Nephron (organoid): ENCODE measurements around the gene ZNF318.
"Not testable (repeated sequence)": the region's sequence is repeated elsewhere in the genome, so short reads cannot be mapped to it uniquely, and the experiment has no call there.

Experiments used
- H3K27ac Mint-ChIP-seq, 3 experiments: 2 replicates each; pipeline ENCODE4 v1.8.0; 2020; ENCODE audit warnings: mixed read lengths in 3 of 3, mild to moderate bottlenecking in 2 of 3, moderate library complexity in 1 of 3
- H3K27me3 Mint-ChIP-seq: 2 replicates; pipeline ENCODE4 v1.8.0; 2021; ENCODE audit warnings: low read depth, mild to moderate bottlenecking, moderate library complexity, mixed read lengths
- H3K36me3 Mint-ChIP-seq: 2 replicates; pipeline ENCODE4 v1.8.0; 2020; ENCODE audit warnings: low read depth, mixed read lengths
- H3K4me1 Mint-ChIP-seq: 2 replicates; pipeline ENCODE4 v1.8.0; 2020; ENCODE audit warnings: mixed read lengths
- H3K4me3 Mint-ChIP-seq, 3 experiments: 2 replicates each; pipeline ENCODE4 v1.8.0; 2020; ENCODE audit warnings: mild to moderate bottlenecking in 3 of 3, mixed read lengths in 3 of 3, moderate library complexity in 2 of 3
- H3K9me3 Mint-ChIP-seq: 2 replicates; pipeline ENCODE4 v1.8.0; 2020; ENCODE audit warnings: mixed read lengths
- TF ChIP-seq, protein P1 (sequence below), 3 experiments: fragments of 200-600 bp; sonication (generic); IDR thresholded peaks; one replicate each; pipeline ENCODE4 v1.5.0; 2021; ENCODE audit warnings: antibody characterized with exemption in 3 of 3; ENCODE audit not compliant: unreplicated experiment in 3 of 3

ZNF318 gene

DNA sequence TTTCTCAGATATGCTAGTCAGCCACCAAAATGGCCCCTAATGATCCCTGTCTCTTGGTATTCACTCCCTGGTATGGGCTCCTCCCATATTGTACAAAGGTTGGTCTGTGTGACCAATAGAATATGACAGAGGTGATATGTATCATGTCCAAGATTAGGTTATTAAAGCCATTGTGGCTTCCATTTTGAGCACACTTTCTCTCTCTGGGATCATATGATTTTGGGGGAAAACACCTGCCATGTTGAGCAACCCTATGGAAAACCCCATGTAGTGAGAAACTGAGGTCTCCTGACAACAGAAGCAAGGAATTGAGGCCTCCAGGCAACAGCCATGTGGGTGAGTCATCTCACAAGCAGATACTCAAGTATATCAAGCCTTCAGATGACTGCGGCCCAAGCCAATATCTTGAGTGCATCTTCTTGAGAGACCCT, 7.1 kb upstream of the ZNF318 start:
- Mint-ChIP-seq H3K36me3 (no peaks in the 10 kb centered on the region), H3K9me3 (no peaks in the 10 kb centered on the region), H3K27me3 (peaks cover 8% of the 10 kb centered on the region), H3K4me1 (no peaks in the 10 kb centered on the region), H3K4me3 (no peak overlapping the region), H3K27ac (no peak overlapping the region)
- TF ChIP-seq, protein P1, sequence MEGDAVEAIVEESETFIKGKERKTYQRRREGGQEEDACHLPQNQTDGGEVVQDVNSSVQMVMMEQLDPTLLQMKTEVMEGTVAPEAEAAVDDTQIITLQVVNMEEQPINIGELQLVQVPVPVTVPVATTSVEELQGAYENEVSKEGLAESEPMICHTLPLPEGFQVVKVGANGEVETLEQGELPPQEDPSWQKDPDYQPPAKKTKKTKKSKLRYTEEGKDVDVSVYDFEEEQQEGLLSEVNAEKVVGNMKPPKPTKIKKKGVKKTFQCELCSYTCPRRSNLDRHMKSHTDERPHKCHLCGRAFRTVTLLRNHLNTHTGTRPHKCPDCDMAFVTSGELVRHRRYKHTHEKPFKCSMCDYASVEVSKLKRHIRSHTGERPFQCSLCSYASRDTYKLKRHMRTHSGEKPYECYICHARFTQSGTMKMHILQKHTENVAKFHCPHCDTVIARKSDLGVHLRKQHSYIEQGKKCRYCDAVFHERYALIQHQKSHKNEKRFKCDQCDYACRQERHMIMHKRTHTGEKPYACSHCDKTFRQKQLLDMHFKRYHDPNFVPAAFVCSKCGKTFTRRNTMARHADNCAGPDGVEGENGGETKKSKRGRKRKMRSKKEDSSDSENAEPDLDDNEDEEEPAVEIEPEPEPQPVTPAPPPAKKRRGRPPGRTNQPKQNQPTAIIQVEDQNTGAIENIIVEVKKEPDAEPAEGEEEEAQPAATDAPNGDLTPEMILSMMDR (IDR thresholded peaks at IDR 0.05; ENCODE audit: unreplicated experiment in 3 of 3), result no peak

DNA sequence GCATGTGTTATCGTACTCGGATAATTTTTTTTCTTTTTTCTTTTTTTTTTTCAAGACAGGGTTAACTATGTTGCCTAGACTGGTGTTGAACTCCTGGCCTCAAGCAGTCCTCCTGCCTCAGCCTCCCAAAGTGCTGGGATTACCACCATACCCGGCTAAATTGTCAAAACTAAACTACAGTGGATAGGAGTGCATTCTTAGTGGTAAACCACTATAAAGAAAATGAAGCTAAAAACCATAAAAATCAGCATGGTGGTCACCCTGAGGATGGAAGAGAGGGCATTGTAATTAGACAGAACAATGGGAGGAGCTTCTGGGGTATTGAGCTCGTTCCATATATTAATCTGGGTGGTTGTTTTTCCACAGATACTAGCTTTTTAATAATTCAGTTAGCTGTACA, 6.2 kb upstream of the ZNF318 start:
- H3K27ac Mint-ChIP-seq, result no peak overlapping the region
- TF ChIP-seq, protein P1 (IDR thresholded peaks at IDR 0.05; ENCODE audit: unreplicated experiment in 3 of 3), result no peak
- H3K9me3 Mint-ChIP-seq, result no peaks in the 10 kb centered on the region
- H3K27me3 Mint-ChIP-seq, result peaks cover 4% of the 10 kb centered on the region
- no peak overlapping the region for H3K4me3 Mint-ChIP-seq
- no peaks in the 10 kb centered on the region for H3K4me1 Mint-ChIP-seq
- no peaks in the 10 kb centered on the region for H3K36me3 Mint-ChIP-seq

DNA sequence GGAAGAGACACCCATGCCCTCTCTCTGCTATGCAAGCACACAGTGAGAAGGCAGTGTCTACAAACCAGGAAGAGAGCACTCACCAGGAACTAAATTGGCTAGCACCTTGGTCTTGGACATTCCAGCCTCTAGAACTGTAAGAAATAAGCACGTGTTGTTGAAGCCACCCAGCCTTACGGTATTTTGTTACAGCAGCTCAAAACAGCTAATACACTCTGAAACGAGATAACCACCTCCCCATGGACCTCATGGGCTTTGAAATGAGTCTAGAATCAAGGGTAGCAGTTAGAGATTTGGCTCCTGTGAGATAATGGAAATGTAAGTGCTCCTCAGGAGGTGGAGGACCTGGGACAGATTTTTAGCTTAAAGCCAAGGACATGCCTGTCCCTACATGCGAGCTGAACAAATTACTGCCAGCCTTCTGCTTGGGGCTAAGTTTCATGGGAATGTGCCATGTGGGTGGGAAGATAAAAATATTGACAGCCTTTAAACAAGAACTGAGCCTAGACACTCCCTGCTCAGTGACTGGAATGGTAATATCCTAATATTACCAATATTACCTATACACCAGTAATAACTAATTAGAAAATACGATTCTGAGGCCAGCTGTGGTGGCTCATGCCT, 3.9 kb upstream of the ZNF318 start:
- Mint-ChIP-seq H3K4me1 (peaks cover 9% of the 10 kb centered on the region), H3K9me3 (no peaks in the 10 kb centered on the region), H3K36me3 (no peaks in the 10 kb centered on the region), H3K4me3 (no peak overlapping the region), H3K27me3 (no peaks in the 10 kb centered on the region), H3K27ac (no peak overlapping the region)
- TF ChIP-seq, protein P1 (IDR thresholded peaks at IDR 0.05; ENCODE audit: unreplicated experiment in 3 of 3), result no peak

DNA sequence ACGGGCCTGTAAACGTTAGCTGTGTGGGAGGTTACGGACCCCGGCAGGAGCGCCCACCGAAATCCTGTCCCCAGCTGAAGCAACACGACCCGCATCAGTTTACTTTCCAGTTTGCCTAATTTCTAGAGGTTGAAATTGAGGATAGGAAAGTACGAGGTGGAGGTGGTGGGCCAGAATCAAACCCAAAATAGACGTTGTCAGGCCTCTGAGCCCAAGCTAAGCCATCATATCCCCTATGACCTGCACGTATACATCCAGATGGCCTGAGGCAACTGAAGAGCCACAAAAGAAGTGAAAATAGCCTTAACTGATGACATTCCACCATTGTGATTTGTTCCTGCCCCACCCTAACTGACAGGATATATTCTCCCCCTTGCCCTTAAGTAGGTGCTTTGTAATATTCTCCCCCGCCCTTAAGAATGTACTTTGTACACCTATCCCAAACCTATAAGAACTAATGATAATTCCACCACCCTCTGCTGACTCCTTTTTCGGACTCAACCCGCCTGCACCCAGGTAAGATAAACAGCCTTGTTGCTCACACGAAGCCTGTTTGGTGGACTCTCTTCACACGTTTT, 645 bp upstream of the ZNF318 start:
- not testable (repeated sequence) for H3K27me3 Mint-ChIP-seq, H3K36me3 Mint-ChIP-seq, H3K9me3 Mint-ChIP-seq
- Mint-ChIP-seq H3K4me1 (peaks cover 31% of the 10 kb centered on the region), H3K27ac (peak overlapping the region; percentile 94 to 97 (median 95)), H3K4me3 (peak overlapping the region; percentile 85 to 91 (median 90))

DNA sequence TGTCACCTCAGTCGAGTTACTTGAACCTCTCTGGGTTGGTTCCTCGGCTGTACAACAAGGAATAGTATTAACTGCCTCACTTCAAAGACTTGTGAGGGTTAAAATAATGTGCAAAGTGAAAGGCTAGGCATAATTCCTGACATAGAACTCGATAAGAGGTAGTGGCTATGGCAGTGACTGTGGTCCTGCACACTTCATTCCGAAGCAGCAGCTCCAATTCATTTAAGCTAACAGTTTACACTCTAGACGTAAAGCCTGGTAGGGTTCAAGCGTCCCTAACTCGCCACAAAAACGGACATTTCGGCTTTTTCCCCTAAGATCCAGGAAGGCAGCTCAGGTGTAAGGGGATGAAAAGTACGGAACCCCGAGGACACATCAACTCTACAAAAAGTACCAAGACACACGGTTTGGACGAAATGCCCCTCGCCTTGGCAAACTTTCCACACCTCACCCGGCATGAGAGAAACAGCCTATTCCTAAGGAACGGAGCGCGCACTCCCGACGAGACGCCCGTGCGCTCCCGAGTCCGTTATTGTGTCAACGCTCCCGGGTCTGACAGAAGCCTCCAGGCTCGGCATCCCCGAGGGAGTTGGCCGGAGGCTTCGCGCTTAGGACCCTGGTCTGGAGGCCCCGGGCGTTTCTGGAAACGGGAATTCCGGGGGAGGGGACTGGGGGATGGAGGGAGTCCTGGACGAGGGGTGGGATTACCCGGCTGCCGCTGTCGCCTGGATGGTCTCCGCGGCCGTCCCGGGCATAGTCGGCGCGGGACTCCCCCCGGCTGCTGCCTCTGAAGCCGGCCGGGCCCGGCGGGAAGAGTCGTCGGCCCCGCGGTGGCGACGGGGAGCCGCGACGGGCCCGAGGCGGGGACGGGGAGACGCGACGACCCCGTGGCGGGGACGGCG, 937 bp downstream of the ZNF318 start:
- Mint-ChIP-seq H3K9me3 (no peaks in the 10 kb centered on the region), H3K4me3 (peak overlapping the region; percentile 88 to 98 (median 96)), H3K27ac (peak overlapping the region; percentile 91 to 95 (median 93)), H3K36me3 (peaks cover 25% of the 10 kb centered on the region), H3K4me1 (peaks cover 31% of the 10 kb centered on the region), H3K27me3 (no peaks in the 10 kb centered on the region)
- TF ChIP-seq, protein P1 (IDR thresholded peaks at IDR 0.05; ENCODE audit: unreplicated experiment in 3 of 3), result no peak

DNA sequence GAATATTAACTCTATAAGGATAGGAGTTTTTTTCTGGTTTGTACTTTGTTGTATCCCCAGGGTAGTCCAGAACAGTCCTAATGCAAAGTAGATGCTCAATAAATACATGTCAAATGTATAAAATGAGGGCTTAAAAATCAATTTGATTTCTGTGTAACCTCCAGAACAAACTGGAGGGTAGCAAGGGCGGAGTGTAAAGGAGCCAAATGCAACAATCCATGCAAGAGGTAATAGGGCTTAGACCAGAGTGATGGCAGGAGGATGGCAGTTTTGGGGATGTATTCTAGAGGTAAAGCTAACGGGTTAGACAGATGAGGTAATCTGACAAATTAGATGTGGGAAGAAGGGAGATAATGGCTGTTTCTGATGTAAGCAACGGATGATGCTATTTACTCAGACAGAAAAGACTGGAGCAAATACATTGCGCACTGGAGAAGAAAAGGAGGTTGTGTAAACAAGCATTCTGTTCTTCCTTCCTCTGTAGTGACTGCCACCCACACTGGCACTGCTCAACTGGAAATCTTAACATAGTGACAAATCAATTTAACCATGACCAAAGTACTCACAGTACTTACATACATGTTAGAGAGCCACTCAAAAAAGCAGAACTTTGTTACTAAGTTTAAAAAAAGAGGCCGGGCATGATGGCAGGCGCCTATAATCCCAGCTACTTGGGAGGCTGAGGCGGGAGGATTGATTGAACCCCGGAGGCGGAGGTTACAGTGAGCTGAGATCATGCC, 2.0 kb downstream of the ZNF318 start:
- Mint-ChIP-seq H3K27me3 (no peaks in the 10 kb centered on the region), H3K27ac (peak overlapping the region in 2 of 3 experiments; percentile 8 to 19), H3K9me3 (no peaks in the 10 kb centered on the region), H3K4me3 (peak overlapping the region; percentile 81 to 88 (median 82)), H3K4me1 (peaks cover 31% of the 10 kb centered on the region), H3K36me3 (peaks cover 33% of the 10 kb centered on the region)
- TF ChIP-seq, protein P1 (IDR thresholded peaks at IDR 0.05; ENCODE audit: unreplicated experiment in 3 of 3), result no peak
